HG03280 (cell line): ENCODE results near the gene POU3F2.

Experiments used
- ATAC-seq: cut with Tn5 transposase; IDR thresholded peaks from one replicate; pipeline ENCODE4 v1.9.1; 2021; ENCODE audit warnings: mild to moderate bottlenecking, moderate library complexity; ENCODE audit not compliant: unreplicated experiment

POU3F2 gene

GRCh38 chr6:98843271-98844243 lies 9.2 kb downstream of the POU3F2 start:
- no peak for ATAC-seq

GRCh38 chr6:98844244-98845210 lies 10.2 kb downstream of the POU3F2 start:
- ATAC-seq = no peak

- peak; percentile 67 for ATAC-seq
Measured at GRCh38 chr6:98845211-98846020, 11.0 kb downstream of the POU3F2 start.

- no peak for ATAC-seq
Measured at GRCh38 chr6:98846021-98846380, 11.6 kb downstream of the POU3F2 start.

- no peak for ATAC-seq
Measured at GRCh38 chr6:98847416-98847778, 13.0 kb downstream of the POU3F2 start.

GRCh38 chr6:98847779-98848538 lies 13.6 kb downstream of the POU3F2 start:
- no peak for ATAC-seq

- no peak for ATAC-seq
Measured at GRCh38 chr6:98848539-98849242, 14.3 kb downstream of the POU3F2 start.

- ATAC-seq = no peak
Measured at GRCh38 chr6:98864497-98864896, 30.1 kb downstream of the POU3F2 start.

- ATAC-seq = no peak
Measured at GRCh38 chr6:98871057-98871456, 36.7 kb downstream of the POU3F2 start.

- no peak for ATAC-seq
Measured at GRCh38 chr6:98871821-98872220, 37.4 kb downstream of the POU3F2 start.

- ATAC-seq = no peak
Measured at GRCh38 chr6:98875375-98875774, 41.0 kb downstream of the POU3F2 start.

GRCh38 chr6:98877250-98877649 lies 42.9 kb downstream of the POU3F2 start:
- ATAC-seq = no peak

GRCh38 chr6:98880486-98880885 lies 46.1 kb downstream of the POU3F2 start:
- peak; percentile 91 for ATAC-seq

- ATAC-seq = no peak
Measured at GRCh38 chr6:98885330-98885729, 51.0 kb downstream of the POU3F2 start.

GRCh38 chr6:98887650-98888049 lies 53.3 kb downstream of the POU3F2 start:
- no peak for ATAC-seq
